GM20000 (cell line): ENCODE data around the gene RERGL.

Source experiments
- DNase-seq: peaks from one replicate; pipeline ENCODE4 v3.0.0; 2012; ENCODE audit warnings: low spot score
- CTCF ChIP-seq: IDR thresholded peaks from 2 replicates; pipeline ENCODE4 v1.5.1; 2012; ENCODE audit warnings: mild to moderate bottlenecking, control low read depth; ENCODE audit errors: extremely low read depth, missing control alignments

RERGL gene

GRCh38 chr12:18090093-18090492 is at the start of gene RERGL:
Gene RERGL (minus strand): TSS chr12:18090193. CDS start chr12:18090140, 53 bp downstream.
- no peak for DNase-seq
- no peak for TF ChIP-seq CTCF

- no peak for DNase-seq
Measured at GRCh38 chr12:18139254-18139653, 49.3 kb upstream of the RERGL start.

GRCh38 chr12:18135509-18135908 is 45.5 kb upstream of the RERGL start:
- TF ChIP-seq CTCF = no peak
- DNase-seq = no peak

More at GRCh38 chr12:18139254-18139653, 49.3 kb upstream of the RERGL start:
- TF ChIP-seq CTCF = no peak

- no peak for DNase-seq
- no peak for TF ChIP-seq CTCF
Measured at GRCh38 chr12:18135086-18135485, 45.1 kb upstream of the RERGL start.

DNA sequence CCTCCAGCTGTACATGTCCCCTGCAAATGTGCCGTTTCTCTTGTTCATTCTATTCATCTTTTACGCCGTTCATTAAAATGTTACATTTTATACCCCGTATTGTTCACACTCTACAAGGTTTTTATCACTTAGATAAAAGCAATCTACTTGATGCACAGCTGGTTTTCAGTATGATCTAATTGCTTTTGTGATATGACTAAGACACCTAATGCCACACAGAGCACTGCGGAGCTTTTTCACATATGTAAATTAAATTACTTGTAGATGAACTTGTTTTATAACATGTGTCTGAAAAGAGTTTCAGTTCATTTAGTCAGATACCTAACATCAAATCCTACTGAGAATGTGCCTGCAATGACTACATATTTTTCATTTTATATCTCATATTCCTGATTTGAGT is 40.9 kb upstream of the RERGL start:
- no peak for TF ChIP-seq CTCF
- peak; percentile 2 for DNase-seq

DNA sequence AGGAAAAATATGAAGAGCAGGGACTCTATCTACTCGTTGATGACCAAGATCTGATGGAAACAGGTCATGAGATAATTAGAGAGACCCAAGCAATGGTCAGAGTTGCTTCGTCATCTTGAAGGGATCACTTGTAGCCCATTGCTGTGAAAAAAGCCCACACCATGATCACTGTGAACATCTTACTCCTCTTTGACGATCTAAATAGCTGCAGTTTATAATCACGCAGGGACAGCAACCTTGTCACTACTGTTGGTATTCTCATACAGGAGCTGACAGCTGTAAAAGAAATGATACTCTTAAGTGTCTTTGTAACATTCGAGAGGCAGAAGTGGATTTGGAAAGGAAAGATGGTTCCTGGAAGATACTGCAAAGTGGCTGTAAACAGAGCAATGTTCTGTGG is 33.7 kb upstream of the RERGL start:
- DNase-seq = no peak
- TF ChIP-seq CTCF = no peak

DNA sequence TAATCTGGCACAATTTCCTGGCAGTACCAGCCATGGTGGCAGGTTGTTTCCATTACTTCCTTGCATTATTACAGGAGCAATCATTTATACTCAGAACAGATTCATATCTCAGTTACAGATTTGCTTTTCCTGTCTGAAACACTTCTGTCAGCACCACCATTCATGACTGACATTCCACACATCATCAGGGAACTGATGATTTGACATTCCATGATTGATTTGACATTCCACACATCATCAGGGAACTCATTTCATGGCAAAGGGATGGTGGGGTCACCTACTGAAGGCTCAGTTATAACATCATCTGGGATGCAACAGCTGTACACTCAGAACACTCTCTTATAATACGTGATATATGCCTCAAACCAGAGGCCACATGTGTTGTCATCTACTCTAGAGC is 30.9 kb upstream of the RERGL start:
- no peak for DNase-seq
- TF ChIP-seq CTCF = no peak
